Measurements from ENCODE around the gene PPIP5K2. TPM values are rescaled to one million over a fixed set of nuclear protein-coding genes. Genes with fewer than 3 reads are reported as not detected.
"Not testable (repeated sequence)": the region's sequence is repeated elsewhere in the genome, so short reads cannot be mapped to it uniquely, and the experiment has no call there.

PPIP5K2 gene
- total RNA-seq, 4 donors from 2014 or later, result 30.1 to 36.9 (median 33.7) TPM

DNA sequence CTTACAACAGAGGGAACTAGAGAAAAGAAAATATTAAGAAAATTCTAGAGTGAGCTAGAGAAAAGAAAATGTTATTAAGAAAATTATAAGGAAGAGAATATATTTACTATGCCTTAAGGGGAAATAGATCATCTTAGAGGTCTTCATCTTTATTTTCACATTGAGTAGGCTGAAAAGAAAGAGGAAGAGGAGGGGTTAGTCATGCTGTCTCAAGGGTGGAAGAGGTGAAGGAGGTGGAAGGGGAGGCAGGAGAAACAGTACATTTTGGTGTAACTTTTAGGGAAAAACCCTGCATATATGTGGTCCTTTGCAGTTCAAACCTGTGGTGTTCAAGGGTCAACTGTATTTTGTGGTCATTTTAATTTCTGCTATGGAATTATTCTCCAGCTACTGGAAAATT is 46.6 kb downstream of the PPIP5K2 start:
- DNase-seq (ENCODE audit: low spot score), result no peak
- ATAC-seq (ENCODE audit: low FRiP score), result no peak
- TF ChIP-seq, protein P1, sequence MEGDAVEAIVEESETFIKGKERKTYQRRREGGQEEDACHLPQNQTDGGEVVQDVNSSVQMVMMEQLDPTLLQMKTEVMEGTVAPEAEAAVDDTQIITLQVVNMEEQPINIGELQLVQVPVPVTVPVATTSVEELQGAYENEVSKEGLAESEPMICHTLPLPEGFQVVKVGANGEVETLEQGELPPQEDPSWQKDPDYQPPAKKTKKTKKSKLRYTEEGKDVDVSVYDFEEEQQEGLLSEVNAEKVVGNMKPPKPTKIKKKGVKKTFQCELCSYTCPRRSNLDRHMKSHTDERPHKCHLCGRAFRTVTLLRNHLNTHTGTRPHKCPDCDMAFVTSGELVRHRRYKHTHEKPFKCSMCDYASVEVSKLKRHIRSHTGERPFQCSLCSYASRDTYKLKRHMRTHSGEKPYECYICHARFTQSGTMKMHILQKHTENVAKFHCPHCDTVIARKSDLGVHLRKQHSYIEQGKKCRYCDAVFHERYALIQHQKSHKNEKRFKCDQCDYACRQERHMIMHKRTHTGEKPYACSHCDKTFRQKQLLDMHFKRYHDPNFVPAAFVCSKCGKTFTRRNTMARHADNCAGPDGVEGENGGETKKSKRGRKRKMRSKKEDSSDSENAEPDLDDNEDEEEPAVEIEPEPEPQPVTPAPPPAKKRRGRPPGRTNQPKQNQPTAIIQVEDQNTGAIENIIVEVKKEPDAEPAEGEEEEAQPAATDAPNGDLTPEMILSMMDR (IDR thresholded peaks at IDR 0.05), result no peak

- no peak for DNase-seq (ENCODE audit: low spot score)
- no peak for ATAC-seq (ENCODE audit: low FRiP score)
- TF ChIP-seq, protein P1 (IDR thresholded peaks at IDR 0.05), result no peak
Observed at GRCh38 chr5:103174147-103174546, 54.0 kb downstream of the PPIP5K2 start.

GRCh38 chr5:103177543-103177942 is 57.4 kb downstream of the PPIP5K2 start:
- ATAC-seq (ENCODE audit: low FRiP score) (no peak), DNase-seq (ENCODE audit: low spot score) (no peak)
- TF ChIP-seq, protein P1 (IDR thresholded peaks at IDR 0.05), result no peak

DNA sequence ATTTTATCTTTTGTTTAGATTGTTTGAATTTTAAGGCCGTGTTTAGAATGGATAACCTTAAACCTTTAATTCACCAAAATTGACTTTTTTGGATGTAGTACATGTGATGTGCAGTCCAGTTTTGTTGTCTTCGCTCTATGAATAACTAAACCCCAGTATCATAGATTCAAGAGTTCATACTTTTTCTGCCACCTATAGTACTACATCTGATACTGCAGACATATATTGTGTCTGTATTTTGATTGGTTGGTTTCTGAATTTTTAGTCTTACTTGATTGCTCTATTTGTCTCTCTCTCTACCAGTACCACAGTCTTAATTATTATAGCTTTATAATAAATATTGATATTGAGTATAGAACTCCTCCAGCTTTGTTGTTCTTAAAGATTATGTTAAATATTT is 58.1 kb downstream of the PPIP5K2 start:
- ATAC-seq (ENCODE audit: low FRiP score) (no peak), DNase-seq (ENCODE audit: low spot score) (no peak)
- TF ChIP-seq, protein P1 (IDR thresholded peaks at IDR 0.05), result no peak

GRCh38 chr5:103186152-103186551 is 66.1 kb downstream of the PPIP5K2 start:
- ATAC-seq (ENCODE audit: low FRiP score), result no peak
- TF ChIP-seq, protein P1 (IDR thresholded peaks at IDR 0.05), result no peak
- no peak for DNase-seq (ENCODE audit: low spot score)

- DNase-seq (ENCODE audit: low spot score), result no peak
- no peak for ATAC-seq (ENCODE audit: low FRiP score)
- TF ChIP-seq, protein P1 (IDR thresholded peaks at IDR 0.05), result no peak
Observed at GRCh38 chr5:103188436-103188835, 68.3 kb downstream of the PPIP5K2 start.

GRCh38 chr5:103203226-103203625 is 83.1 kb downstream of the PPIP5K2 start:
- no peak for DNase-seq (ENCODE audit: low spot score)
- TF ChIP-seq, protein P1 (IDR thresholded peaks at IDR 0.05), result no peak
- ATAC-seq (ENCODE audit: low FRiP score), result no peak

DNA sequence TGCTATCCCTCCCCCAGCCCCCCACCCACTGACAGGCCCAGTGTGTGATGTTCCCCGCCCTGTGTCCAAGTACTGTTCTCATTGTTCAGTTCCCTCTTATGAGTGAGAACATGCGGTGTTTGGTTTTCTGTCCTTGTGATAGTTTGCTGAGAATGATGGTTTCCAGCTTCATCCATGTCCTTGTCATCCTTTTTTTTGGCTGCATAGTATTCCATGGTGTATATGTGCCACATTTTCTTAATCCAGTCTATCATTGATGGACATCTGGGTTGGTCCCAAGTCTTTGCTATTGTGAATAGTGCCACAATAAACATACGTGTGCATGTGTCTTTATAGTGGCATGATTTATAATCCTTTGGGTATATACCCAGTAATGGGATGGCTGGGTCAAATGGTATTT is 84.9 kb downstream of the PPIP5K2 start:
- DNase-seq (ENCODE audit: low spot score); ATAC-seq (ENCODE audit: low FRiP score): not testable (repeated sequence)

Data from omental fat pad (tissue), 4 donors.